Hepatocyte (in vitro differentiated cells): ENCODE data around the gene RNF148.

Source experiments
- EZH2 ChIP-seq: fragments of 200-600 bp; sonication (generic); IDR thresholded peaks from 2 replicates; pipeline ENCODE4 v1.6.1; 2016; ENCODE audit warnings: antibody characterized with exemption, mild to moderate bottlenecking, borderline replicate concordance
- TF ChIP-seq, protein P1 (sequence below): fragments of 200-600 bp; sonication (generic); IDR thresholded peaks from 2 replicates; pipeline ENCODE4 v1.5.1; 2016; ENCODE audit warnings: antibody characterized with exemption, mild to moderate bottlenecking; ENCODE audit not compliant: poor library complexity

DNA sequence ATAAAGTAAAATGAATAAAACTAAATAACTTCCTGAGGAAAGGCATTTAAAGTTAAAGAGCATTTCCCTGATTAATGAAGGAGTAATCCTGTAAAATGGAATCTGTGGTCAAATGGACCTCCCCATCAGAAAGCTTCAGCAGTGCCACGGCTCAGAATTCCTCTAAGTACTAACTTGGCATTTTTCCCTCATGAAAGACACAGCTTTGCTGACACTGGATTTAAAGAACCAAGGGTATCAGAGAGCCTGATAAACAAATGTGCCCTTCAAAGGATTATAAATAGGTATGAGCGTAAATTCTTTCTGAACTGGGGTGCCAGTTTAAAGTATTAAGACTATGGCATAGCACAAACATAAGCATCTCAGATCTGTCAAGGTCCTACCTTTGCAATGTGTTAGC is 24.2 kb upstream of the RNF148 start:
- TF ChIP-seq EZH2 = no peak
- TF ChIP-seq, protein P1, sequence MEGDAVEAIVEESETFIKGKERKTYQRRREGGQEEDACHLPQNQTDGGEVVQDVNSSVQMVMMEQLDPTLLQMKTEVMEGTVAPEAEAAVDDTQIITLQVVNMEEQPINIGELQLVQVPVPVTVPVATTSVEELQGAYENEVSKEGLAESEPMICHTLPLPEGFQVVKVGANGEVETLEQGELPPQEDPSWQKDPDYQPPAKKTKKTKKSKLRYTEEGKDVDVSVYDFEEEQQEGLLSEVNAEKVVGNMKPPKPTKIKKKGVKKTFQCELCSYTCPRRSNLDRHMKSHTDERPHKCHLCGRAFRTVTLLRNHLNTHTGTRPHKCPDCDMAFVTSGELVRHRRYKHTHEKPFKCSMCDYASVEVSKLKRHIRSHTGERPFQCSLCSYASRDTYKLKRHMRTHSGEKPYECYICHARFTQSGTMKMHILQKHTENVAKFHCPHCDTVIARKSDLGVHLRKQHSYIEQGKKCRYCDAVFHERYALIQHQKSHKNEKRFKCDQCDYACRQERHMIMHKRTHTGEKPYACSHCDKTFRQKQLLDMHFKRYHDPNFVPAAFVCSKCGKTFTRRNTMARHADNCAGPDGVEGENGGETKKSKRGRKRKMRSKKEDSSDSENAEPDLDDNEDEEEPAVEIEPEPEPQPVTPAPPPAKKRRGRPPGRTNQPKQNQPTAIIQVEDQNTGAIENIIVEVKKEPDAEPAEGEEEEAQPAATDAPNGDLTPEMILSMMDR = no peak
